Activated B cell treated with CpG ODN at 0.5 μM for 24 hours (primary cell): ENCODE measurements around the gene CDC20B. TPM values are rescaled to one million over a fixed set of nuclear protein-coding genes. Genes with fewer than 3 reads are reported as not detected.

ENCODE experiments used
- ATAC-seq: fragments of 200-7000 bp; cut with Tn5 transposase; one replicate; pipeline ENCODE4 v1.10.0; 2021; ENCODE audit warnings: low read depth, mild to moderate bottlenecking, moderate library complexity
- CTCF ChIA-PET: fragments of 350-600 bp; sonication (Branson Sonifier 250); formaldehyde crosslinking; loops from one replicate; lab custom pipeline; 2021; ENCODE audit warnings: antibody characterized with exemption; lab: Charles Lee
- POLR2A ChIA-PET: fragments of 350-600 bp; sonication (Branson Sonifier 250); formaldehyde crosslinking; loops from one replicate; lab custom pipeline; 2021; ENCODE audit warnings: antibody characterized with exemption; lab: Charles Lee
- DNase-seq: peaks from one replicate; pipeline ENCODE4 v3.0.0; 2022
- H3K27ac Mint-ChIP-seq: one replicate; pipeline ENCODE4 v1.8.0; 2020; ENCODE audit warnings: mixed read lengths
- H3K27me3 Mint-ChIP-seq: one replicate; pipeline ENCODE4 v1.8.0; 2021; ENCODE audit warnings: mixed read lengths
- H3K36me3 Mint-ChIP-seq: one replicate; pipeline ENCODE4 v1.8.0; 2021; ENCODE audit warnings: low read depth, mixed read lengths
- H3K4me1 Mint-ChIP-seq: one replicate; pipeline ENCODE4 v1.8.0; 2021; ENCODE audit warnings: mixed read lengths
- H3K4me3 Mint-ChIP-seq: one replicate; pipeline ENCODE4 v1.8.0; 2020; ENCODE audit warnings: mild to moderate bottlenecking, mixed read lengths
- H3K9me3 Mint-ChIP-seq: one replicate; pipeline ENCODE4 v1.8.0; 2020; ENCODE audit warnings: mixed read lengths
- intact Hi-C: fragments of 100-400 bp; cut with micrococcal nuclease; formaldehyde crosslinking; loops from one replicate; pipeline ENCODE4 v1.15.1; 2024
- total RNA-seq: library from RNA; stranded (reverse); gene quantifications from 2 replicates; pipeline ENCODE4 v1.2.3, GENCODE V29; 2022
- TF ChIP-seq, protein P1 (sequence below): fragments of 200-600 bp; IDR thresholded peaks from one replicate; pipeline ENCODE4 v1.8.0; 2022; ENCODE audit warnings: antibody characterized with exemption, mild to moderate bottlenecking

The CDC20B gene, protein sequence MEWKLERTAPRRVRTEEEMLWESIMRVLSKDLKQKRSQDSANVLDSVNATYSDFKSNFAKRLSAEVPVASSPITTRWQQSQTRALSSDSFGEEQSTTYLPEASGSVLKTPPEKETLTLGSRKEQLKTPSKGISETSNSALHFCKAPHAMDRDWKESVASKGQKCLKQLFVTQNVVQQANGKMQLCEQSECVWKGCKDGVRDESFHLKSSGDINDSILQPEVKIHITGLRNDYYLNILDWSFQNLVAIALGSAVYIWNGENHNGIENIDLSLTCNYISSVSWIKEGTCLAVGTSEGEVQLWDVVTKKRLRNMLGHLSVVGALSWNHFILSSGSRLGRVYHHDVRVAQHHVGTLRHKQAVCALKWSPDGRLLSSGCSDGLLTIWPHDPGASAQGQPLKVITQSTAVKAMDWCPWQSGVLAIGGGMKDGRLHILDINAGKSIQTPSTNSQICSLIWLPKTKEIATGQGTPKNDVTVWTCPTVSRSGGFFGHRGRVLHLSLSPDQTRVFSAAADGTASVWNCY
- total RNA-seq = not detected in 2 replicates

DNA sequence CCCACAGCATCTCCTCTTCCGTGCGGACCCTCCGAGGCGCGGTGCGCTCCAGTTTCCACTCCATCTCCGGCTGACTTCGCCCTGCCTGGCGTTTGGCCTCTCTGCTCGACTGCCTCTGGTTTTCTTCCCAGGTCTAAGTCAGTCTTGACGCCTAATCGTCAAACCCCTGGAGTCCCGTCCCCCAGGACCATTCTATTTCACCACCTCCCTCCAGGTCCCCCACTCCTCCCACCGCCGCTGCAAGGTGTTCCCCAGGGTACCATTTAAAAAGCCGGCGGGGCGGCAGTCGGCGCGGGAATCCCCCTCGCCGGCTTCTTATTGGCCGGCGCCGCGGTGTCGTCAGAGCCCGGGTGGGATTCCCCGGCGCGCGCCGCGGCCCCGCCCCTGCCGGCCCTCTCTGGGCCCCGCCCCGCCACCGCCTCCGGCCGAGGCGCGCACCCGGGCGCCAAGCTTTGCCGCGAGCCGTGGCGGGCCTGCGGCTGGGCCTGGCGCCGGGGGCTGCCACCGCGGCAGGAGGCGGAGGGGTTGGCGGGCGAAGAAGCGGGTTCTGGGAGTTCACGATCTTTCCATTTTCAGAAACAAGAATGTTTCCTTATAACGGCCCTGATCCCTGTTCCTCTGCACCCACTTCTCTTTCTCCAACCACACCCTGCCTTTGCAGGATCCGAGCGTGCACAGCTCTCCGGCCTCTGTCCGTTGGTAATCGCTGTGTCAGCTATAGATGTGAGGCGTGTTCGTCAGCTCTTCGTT lies at the start of gene CDC20B:
Gene CDC20B (minus strand): TSS at position 241 of the 750 bp plus-strand sequence. CDS start 177 bp downstream, at position 64.
- ATAC-seq (peak; percentile 89), DNase-seq (peak; percentile 83)
- Mint-ChIP-seq H3K27ac (peak within 1 kb of the TSS; percentile 54), H3K4me1 (peaks cover 37% of the 10 kb centered on the region), H3K36me3 (no peaks in the 10 kb centered on the region), H3K27me3 (peaks cover 53% of the 10 kb centered on the region), H3K9me3 (peaks cover 5% of the 10 kb centered on the region), H3K4me3 (peak within 1 kb of the TSS; percentile 88)
- CTCF ChIA-PET = interaction anchor here (0.7 kb wide), 1 partner anchor 248 kb away, joined by 3 read pairs; no protein-coding TSS in a partner anchor
- TF ChIP-seq, protein P1, sequence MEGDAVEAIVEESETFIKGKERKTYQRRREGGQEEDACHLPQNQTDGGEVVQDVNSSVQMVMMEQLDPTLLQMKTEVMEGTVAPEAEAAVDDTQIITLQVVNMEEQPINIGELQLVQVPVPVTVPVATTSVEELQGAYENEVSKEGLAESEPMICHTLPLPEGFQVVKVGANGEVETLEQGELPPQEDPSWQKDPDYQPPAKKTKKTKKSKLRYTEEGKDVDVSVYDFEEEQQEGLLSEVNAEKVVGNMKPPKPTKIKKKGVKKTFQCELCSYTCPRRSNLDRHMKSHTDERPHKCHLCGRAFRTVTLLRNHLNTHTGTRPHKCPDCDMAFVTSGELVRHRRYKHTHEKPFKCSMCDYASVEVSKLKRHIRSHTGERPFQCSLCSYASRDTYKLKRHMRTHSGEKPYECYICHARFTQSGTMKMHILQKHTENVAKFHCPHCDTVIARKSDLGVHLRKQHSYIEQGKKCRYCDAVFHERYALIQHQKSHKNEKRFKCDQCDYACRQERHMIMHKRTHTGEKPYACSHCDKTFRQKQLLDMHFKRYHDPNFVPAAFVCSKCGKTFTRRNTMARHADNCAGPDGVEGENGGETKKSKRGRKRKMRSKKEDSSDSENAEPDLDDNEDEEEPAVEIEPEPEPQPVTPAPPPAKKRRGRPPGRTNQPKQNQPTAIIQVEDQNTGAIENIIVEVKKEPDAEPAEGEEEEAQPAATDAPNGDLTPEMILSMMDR = no peak
- POLR2A ChIA-PET = no interaction called here
- intact Hi-C loops = loop anchor here (1.0 to 10.0 kb wide), 17 partner anchors 54 to 2000 kb away; partner anchors contain the start of genes ARL15, DHX29, MCIDAS and MTREX

DNA sequence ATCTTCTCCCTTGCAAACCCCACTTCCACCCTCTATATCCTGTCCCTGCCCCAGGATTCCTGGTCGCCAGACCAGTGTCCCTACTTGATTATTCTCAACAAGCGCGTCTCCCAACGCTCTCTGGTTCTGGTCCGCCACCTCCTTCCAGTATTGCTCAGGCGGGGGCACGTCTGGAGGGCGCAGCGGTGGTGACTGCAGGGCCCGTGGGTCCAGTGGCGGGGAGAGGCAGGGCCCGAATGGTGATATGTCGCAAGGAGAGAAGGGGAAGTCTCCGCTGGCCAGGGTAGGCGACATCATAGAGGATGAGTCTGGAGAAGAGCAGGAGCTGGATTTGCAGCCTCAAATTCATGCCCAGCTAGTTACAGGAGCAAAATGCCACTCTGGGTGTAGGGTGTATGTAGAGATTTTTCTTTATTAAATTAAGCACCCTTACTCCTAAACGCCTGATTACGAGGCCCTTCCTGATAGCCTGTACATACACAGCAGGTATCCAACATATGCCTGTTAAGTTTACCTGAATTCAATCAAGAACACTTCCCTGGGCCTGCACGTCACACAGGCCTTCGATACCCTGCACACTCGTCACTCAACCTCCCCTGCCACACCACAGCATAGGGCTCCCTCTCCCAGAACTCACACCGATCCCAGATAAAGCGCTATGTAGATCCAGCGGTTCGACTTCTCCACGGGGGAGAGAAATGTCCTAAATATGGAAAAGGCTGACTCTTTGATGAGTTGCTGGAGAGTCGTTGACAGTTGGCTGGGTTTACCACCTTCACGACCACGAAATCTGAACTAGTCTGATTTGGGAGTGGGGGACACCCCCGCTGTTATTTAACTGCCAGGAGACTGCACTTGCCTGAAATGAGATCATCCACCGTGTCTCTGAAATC lies 49.4 kb upstream of the CDC20B start:
- no peaks in the 10 kb centered on the region for H3K9me3 Mint-ChIP-seq
- DNase-seq (no peak), ATAC-seq (no peak)
- ChIA-PET CTCF (interaction anchor here (1.1 kb wide), 1 partner anchor 10 kb away, joined by 3 read pairs; no protein-coding TSS in a partner anchor), POLR2A (no interaction called here)
- H3K4me3 Mint-ChIP-seq = peak overlapping the region; percentile 25
- no peaks in the 10 kb centered on the region for H3K36me3 Mint-ChIP-seq
- peaks cover 41% of the 10 kb centered on the region for H3K4me1 Mint-ChIP-seq
- H3K27me3 Mint-ChIP-seq = peaks cover 64% of the 10 kb centered on the region
- intact Hi-C loops = no loop called here
- H3K27ac Mint-ChIP-seq = no peak overlapping the region
- TF ChIP-seq, protein P1 = no peak

DNA sequence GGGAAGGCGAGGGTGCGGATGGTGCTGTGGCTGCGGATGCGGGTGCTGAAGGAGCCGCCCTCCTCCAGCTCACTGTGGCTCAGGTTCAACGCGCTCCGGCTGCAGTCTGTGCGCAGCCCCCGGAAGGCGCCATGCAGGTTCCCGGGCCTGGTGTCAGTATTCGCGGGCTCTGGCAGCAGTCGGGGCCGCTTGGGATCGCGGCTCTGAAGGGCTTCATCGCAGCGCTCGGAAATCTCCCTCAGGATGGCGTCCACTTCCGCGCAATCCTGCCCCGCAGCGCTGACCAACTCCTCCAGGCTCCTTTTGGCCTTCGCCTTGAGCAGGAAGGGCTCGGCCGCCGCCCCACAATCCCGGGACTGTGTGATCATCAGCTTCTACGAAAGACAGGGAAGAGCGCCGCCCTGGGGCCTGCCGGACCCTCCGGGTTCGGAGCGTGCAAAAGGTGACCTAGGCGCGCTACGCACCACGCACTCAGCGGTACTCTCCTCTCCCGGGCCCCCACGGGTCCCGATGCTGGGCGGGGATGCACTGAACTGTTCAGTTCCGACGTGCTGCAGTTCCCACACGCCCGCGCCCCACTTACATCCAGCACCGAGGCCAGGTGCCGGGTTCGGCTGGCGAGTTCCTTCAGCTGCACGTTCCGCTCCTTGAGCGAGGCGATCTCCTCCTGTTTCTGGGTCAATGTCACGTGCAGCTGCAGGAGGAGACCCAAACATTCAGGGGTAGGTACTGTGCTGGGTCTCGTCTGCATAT lies 47.6 kb upstream of the CDC20B start:
- ChIA-PET CTCF (no interaction called here), POLR2A (interaction anchor here (0.6 kb wide), 1 partner anchor 989 kb away, joined by 5 read pairs; no protein-coding TSS in a partner anchor)
- ATAC-seq (no peak), DNase-seq (no peak)
- intact Hi-C loops = no loop called here
- Mint-ChIP-seq H3K27ac (no peak overlapping the region), H3K36me3 (no peaks in the 10 kb centered on the region), H3K9me3 (no peaks in the 10 kb centered on the region), H3K4me1 (peaks cover 35% of the 10 kb centered on the region), H3K27me3 (peaks cover 62% of the 10 kb centered on the region), H3K4me3 (peak overlapping the region; percentile 44)
- TF ChIP-seq, protein P1 = no peak

DNA sequence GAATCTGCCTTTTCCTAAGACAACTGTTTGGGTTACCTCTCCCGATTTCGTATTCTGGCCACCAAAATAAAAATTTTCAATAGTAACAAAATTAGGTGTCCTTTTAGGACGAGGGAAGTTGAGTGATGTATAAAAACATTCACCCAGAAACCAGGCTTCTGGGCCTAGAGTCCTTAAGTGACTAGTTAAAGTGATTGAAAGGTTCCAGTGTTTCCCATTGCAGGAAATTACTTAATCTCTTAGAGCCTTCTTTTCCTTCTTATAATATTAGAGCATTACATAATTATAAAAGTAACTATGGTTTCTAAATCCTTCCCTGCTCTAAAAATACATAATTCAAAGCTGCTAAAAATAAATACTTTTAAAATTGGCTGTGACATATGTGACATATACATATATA lies 46.8 kb upstream of the CDC20B start:
- ChIA-PET POLR2A (no interaction called here), CTCF (no interaction called here)
- Mint-ChIP-seq H3K36me3 (no peaks in the 10 kb centered on the region), H3K27ac (no peak overlapping the region), H3K27me3 (peaks cover 58% of the 10 kb centered on the region), H3K4me3 (no peak overlapping the region), H3K4me1 (peaks cover 35% of the 10 kb centered on the region), H3K9me3 (no peaks in the 10 kb centered on the region)
- no peak for DNase-seq
- no peak for ATAC-seq
- TF ChIP-seq, protein P1 = no peak
- intact Hi-C loops = no loop called here
